HepG2 (cell line): ENCODE data around the gene RYR2. TPM values are rescaled to one million over a fixed set of nuclear protein-coding genes. Genes with fewer than 3 reads are reported as not detected.

Source experiments
- ATAC-seq: fragments of 200-7000 bp; cut with Tn5 transposase; 3 replicates; pipeline ENCODE4 v1.9.1; 2020; ENCODE audit warnings: mild to moderate bottlenecking, moderate library complexity
- BruUV-seq: library from RNA; stranded (reverse); fragments of 400-500 nt; replicated peaks from 2 replicates; lab custom pipeline; 2021; lab: Mats Ljungman, UMichigan
- CTCF ChIA-PET: fragments of 300-600 bp; formaldehyde crosslinking; extraction: SDS; loops from one replicate; lab custom pipeline; 2021; ENCODE audit warnings: low total read pairs, inconsistent platforms, low intra/inter-chr PET ratio; lab: Yijun Ruan, JAX
- POLR2A ChIA-PET: fragments of 350-600 bp; sonication (Branson Sonifier 250); formaldehyde crosslinking; loops from one replicate; lab custom pipeline; 2020; ENCODE audit warnings: antibody characterized with exemption, inconsistent platforms; lab: Yijun Ruan, JAX
- DNase-seq: peaks from one replicate; pipeline ENCODE4 v3.0.0-alpha.2; 2015; ENCODE audit warnings: low spot score
- FAIRE-seq: peaks from 3 replicates; lab custom pipeline; 2011; peaks lifted over from hg19 to GRCh38; lab: Jason Lieb, UNC
- H2AFZ ChIP-seq: one replicate; pipeline ENCODE4 v1.6.1; 2011; ENCODE audit warnings: low read length, inconsistent platforms
- H3K27ac ChIP-seq: fragments of 300-600 bp; 3 replicates; pipeline ENCODE4 v1.8.0; 2011; ENCODE audit warnings: mixed run types, mild to moderate bottlenecking, mixed read lengths, low read length, inconsistent platforms; ENCODE audit not compliant: insufficient read depth; ENCODE audit errors: extremely low read length
- H3K27me3 ChIP-seq, 2 experiments: fragments of 200-600 bp in 1 of 2; 2 replicates in 1 of 2; 3 replicates in 1 of 2; pipeline versions ENCODE4 v1.6.0 to v1.8.0; 2011; ENCODE audit warnings: low read length in 2 of 2, mild to moderate bottlenecking in 2 of 2, moderate library complexity in 2 of 2, inconsistent platforms in 1 of 2; ENCODE audit not compliant: insufficient read depth in 2 of 2, control insufficient read depth in 1 of 2
- H3K36me3 ChIP-seq, 2 experiments: fragments of 200-600 bp in 1 of 2; replicated peaks in 1 of 2; 2 replicates in 1 of 2; 3 replicates in 1 of 2; pipeline versions ENCODE4 v1.5.1 to v1.8.0; 2011; ENCODE audit warnings: low read length in 2 of 2, inconsistent platforms in 1 of 2; ENCODE audit not compliant: insufficient read depth in 2 of 2, control insufficient read depth in 1 of 2
- H3K4me1 ChIP-seq: 2 replicates; pipeline ENCODE4 v1.5.1; 2012; ENCODE audit warnings: low read length, inconsistent platforms; ENCODE audit not compliant: insufficient read depth
- H3K4me2 ChIP-seq: 2 replicates; pipeline ENCODE4 v1.6.0; 2011; ENCODE audit warnings: low read depth, low read length, inconsistent platforms
- H3K4me3 ChIP-seq, 3 experiments: fragments of 200-600 bp in 1 of 3; sonication (generic), shearing (Covaris generic) in 1 of 3; replicated peaks in 1 of 3; 2 replicates each; pipeline ENCODE4 v1.5.1; 2011 to 2016; ENCODE audit warnings: low read length in 3 of 3, inconsistent platforms in 2 of 3, low read depth in 2 of 3, mild to moderate bottlenecking in 2 of 3, control low read depth in 1 of 3, mixed read lengths in 1 of 3; ENCODE audit not compliant: insufficient read depth in 1 of 3
- H3K79me2 ChIP-seq: one replicate; pipeline ENCODE4 v1.6.1; 2011; ENCODE audit warnings: low read length, inconsistent platforms; ENCODE audit not compliant: insufficient read depth
- H3K9ac ChIP-seq: 2 replicates; pipeline ENCODE4 v1.6.0; 2011; ENCODE audit warnings: mild to moderate bottlenecking, low read depth, low read length, inconsistent platforms; ENCODE audit not compliant: insufficient read depth
- H3K9me3 ChIP-seq: 2 replicates; pipeline ENCODE4 v1.5.1; 2012; ENCODE audit warnings: mild to moderate bottlenecking, low read length
- H4K20me1 ChIP-seq: 2 replicates; pipeline ENCODE4 v1.6.0; 2011; ENCODE audit warnings: inconsistent platforms, mild to moderate bottlenecking, low read length, moderate library complexity; ENCODE audit not compliant: insufficient read depth
- ARID5B ChIP-seq: IDR thresholded peaks from 2 replicates; pipeline ENCODE4 v1.4.0; 2020; ENCODE audit warnings: mild to moderate bottlenecking, missing genetic modification reagents
- BHLHE40 ChIP-seq: IDR thresholded peaks from 2 replicates; pipeline ENCODE4 v1.6.1; 2011; ENCODE audit warnings: low read length, improper control_type of control experiment
- ESRRA ChIP-seq: sonication (generic); formaldehyde crosslinking; IDR thresholded peaks from 2 replicates; pipeline ENCODE4 v1.5.1; 2020; ENCODE audit warnings: mild to moderate bottlenecking, low read depth, missing genetic modification reagents
- HNF4A ChIP-seq: sonication (generic); formaldehyde crosslinking; IDR thresholded peaks from 2 replicates; pipeline ENCODE4 v1.4.0; 2020; ENCODE audit warnings: missing genetic modification reagents
- KDM2A ChIP-seq: sonication (generic); formaldehyde crosslinking; IDR thresholded peaks from 2 replicates; pipeline ENCODE4 v1.4.0; 2020; ENCODE audit warnings: low read depth, missing genetic modification reagents, borderline replicate concordance
- NCOA1 ChIP-seq: sonication (generic); formaldehyde crosslinking; IDR thresholded peaks from 2 replicates; pipeline ENCODE4 v1.9.0; 2021; ENCODE audit warnings: missing genetic modification reagents
- ZNF205 ChIP-seq: IDR thresholded peaks from 2 replicates; pipeline ENCODE4 v1.6.1; 2018; ENCODE audit warnings: missing biosample characterization, missing genetic modification reagents
- ZNF644 ChIP-seq: IDR thresholded peaks from 2 replicates; pipeline ENCODE4 v1.6.1; 2016; ENCODE audit warnings: low read depth
- WGBS: methylation state at CpG from one replicate; pipeline ENCODE4 v1.1.6; 2017; ENCODE audit warnings: low lambda C conversion rate; 5-methylcytosine and 5-hydroxymethylcytosine counted together
- in situ Hi-C: cut with HindIII; loops from 2 replicates; pipeline ENCODE4 v1.10.0; 2017; ENCODE audit warnings: low pct_unique_long_range_greater_than_20kb; ENCODE audit not compliant: extremely low pct_ligation_motif_present
- intact Hi-C: fragments of 100-400 bp; cut with micrococcal nuclease; formaldehyde crosslinking; loops from one replicate; pipeline ENCODE4 v1.10.0; 2022; ENCODE audit not compliant: unreplicated experiment
- polyA plus RNA-seq, 8 experiments: library from polyadenylated mRNA; depleted of rRNA in 3 of 8; stranded (reverse) in 7 of 8; unstranded in 1 of 8; fragments of >200 nt; fragmentation: Illumina TruSeq in 4 of 8; extraction: Trizol in 4 of 8; gene quantifications; 2 replicates each; pipeline versions ENCODE4 v1.2.1 to v1.2.3, GENCODE V29; 2011 to 2016; ENCODE audit warnings: low read depth in 4 of 8, missing spikeins in 1 of 8, mixed read lengths in 1 of 8; ENCODE audit not compliant: insufficient read depth in 1 of 8
- total RNA-seq, 5 experiments: library from RNA; depleted of rRNA; stranded (reverse); fragments of >200 nt; fragmentation: Illumina TruSeq; extraction: Trizol; gene quantifications; 2 replicates each; pipeline ENCODE4 v1.2.3, GENCODE V29; 2016; ENCODE audit warnings: low read depth in 1 of 5

RYR2 gene
- total and polyA plus RNA-seq, 2 of the 13 experiments (the other 11 are each of a cell fraction or from before 2014, with no cell fraction given) = not detected

GRCh38 chr1:237566581-237566980 lies 524.6 kb downstream of the RYR2 start:
- H3K79me2 ChIP-seq = no peaks in the 10 kb centered on the region
- no TSS peak for BruUV-seq
- H3K36me3 ChIP-seq = no peaks in the 10 kb centered on the region
- in situ Hi-C loops = loop anchor here (10.0 to 25.0 kb wide), 3 partner anchors 802 to 1454 kb away; partner anchors contain the start of gene HEATR1
- FAIRE-seq (no peak), ATAC-seq (peak; percentile 63; the same call in 2 of the 3 replicates), DNase-seq (peak; percentile 3)
- H4K20me1 ChIP-seq = no peaks in the 10 kb centered on the region
- no peak overlapping the region for H3K4me3 ChIP-seq
- H3K4me2 ChIP-seq = peak overlapping the region; percentile 12; the same call in 1 of the 2 replicates
- H3K27ac ChIP-seq = no peak overlapping the region
- H3K4me1 ChIP-seq = peaks cover 5% of the 10 kb centered on the region; the same call in 1 of the 2 replicates
- no peaks in the 10 kb centered on the region for H3K9me3 ChIP-seq
- ChIA-PET CTCF (no interaction called here), POLR2A (no interaction called here)
- WGBS = 43% methylated on average over 12 of the region's 14 CpGs
- intact Hi-C loops = no loop called here
- no peak overlapping the region for H2AFZ ChIP-seq
- no peaks in the 10 kb centered on the region for H3K27me3 ChIP-seq
- TF ChIP-seq BHLHE40 (peak; percentile 88), ZNF205 (CRISPR knock-in tag) (no peak), ARID5B (peak; percentile 48; the same call in 1 of the 2 replicates), ESRRA (0 out of 2 replicates have a peak, but pooled peaks have one; percentile 69), KDM2A (no peak), ZNF644 (CRISPR knock-in tag) (0 out of 2 replicates have a peak, but pooled peaks have one; percentile 29), HNF4A (CRISPR knock-in tag) (peak; percentile 54), NCOA1 (CRISPR knock-in tag) (no peak)
- TF ChIP-seq, all 625 proteins: peak for 5
- no peak overlapping the region for H3K9ac ChIP-seq
